Activated naive CD4-positive, alpha-beta T cell treated with anti-CD3 and anti-CD28 coated beads, Interleukin-2, amount 50 U/mL, for 16 hours (primary cell): Measurements from ENCODE around the gene RFPL2.
"Not testable (repeated sequence)": the region's sequence is repeated elsewhere in the genome, so short reads cannot be mapped to it uniquely, and the experiment has no call there.

ENCODE experiments used
- DNase-seq: peaks from one replicate; pipeline ENCODE4 v3.0.0-alpha.2; 2020

Gene RFPL2

DNA sequence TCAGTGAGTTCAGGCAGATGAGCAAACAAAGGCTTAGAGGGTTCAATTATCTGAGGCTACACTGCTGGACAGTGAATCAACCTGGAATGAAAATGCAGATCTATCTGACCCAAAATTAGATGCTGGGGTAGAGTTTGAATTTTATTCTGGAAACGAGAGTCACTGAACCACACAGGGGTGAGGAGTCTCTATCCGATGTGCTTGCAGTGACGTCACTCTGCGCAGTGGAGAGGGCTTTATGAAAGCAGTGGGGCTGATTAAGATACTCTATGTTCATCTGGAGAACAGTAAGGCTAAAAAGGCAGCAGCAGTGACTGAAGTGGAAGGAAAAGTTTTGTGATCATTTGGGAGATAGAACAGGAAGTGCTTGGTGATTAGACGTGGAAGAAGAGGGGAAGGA, 44.5 kb downstream of the RFPL2 start:
- DNase-seq = not testable (repeated sequence)

DNA sequence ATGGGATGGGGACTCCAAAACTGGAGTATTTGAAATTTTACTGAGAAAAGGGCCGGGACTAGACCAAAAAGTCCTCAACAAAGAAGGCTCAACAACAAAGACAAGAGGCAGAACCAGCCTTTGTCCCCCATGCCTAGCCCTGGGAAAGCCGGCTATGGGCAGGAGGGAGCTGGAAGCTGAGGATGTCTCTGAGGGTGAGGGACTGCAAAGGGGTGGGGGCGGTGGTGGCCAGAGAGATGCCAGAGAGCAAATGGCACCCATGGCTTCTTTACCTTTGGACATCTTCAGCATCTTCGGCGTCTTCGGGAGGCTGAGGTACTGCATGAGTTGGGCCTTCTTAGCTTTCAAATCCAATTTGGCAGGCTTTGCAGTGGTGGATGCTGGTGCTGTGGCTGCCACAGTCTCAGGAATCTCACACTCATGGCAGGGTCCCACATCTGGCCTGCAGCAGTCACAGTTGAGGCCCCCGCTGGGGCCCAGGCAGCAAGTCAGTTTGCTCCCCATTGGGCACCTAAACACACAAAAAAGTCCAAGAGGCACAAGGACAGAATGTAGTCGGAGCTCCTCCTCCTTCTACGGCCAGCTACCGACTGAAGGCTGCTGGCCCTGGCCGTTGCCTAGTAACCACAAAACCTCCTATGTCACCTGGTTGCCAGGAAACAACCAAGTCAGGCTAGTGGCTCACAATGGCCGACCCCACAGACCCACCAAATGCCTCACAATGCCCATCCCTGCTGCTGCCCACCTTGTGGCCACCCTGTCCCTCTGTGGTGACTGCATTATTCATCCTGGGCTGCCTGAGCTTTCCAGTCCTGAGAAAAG, 46.0 kb downstream of the RFPL2 start, which contains the start of gene C22orf42:
Gene C22orf42, minus strand, starts transcription at position 592 of the 822 bp plus-strand sequence. Its CDS starts 88 bp downstream, at position 504.
- DNase-seq = no peak

DNA sequence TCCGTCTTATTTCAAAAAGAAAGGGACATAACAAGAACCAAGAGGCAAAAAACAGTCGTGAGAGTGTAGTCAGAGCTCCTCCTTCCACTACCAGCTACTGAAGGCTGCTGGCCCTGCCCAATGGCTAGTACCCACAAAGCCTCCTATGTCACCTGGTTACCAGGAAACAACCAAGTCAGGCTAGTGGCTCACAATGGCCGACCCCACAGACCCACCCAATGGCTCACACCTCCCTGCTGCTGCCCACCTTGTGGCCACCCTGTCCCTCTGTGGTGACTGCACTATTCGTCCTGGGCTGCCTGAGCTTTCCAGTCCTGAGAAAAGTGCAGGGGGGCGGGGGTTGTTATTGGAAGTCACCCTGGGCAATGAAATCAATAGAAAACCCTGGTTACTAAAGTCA, 47.2 kb downstream of the RFPL2 start:
- not testable (repeated sequence) for DNase-seq

DNA sequence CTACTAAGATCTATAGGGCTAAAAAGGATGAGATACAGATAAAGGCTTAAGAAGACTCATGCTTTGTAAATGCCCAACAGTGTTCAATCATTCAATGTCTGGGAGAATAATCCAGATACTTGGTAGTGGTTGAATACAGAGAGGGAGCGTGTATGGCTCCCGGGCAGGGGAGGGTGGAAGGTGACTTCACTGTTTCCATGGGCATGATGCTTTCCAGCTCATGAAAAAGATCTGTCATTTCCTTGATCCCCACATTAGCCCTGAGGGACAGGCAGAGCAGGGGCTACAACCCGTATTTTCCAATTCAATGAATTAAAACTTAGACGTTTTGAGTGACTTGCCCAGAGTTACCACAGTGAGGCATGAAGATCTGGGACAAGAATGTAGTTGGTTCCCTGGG, 50.1 kb downstream of the RFPL2 start:
- not testable (repeated sequence) for DNase-seq

DNA sequence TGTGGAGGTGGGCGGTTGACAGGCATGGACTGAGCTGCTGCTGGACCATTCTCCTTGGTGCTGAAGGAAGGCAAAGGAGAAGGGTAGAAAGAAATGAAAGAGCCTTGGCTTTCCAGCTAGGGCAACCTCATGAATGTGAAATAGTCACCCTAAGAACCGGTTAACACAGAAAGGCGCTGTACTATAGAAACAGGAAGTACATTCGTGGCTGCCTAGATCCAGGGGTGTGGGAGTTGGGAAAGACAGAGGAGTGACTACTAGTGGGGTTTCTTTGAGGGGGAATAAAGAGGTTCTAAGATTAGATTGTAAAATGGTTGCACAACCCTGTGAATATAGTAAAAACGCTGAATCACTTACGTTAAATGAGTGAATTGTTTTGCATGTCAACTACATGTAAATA, 53.2 kb downstream of the RFPL2 start:
- DNase-seq = not testable (repeated sequence)

DNA sequence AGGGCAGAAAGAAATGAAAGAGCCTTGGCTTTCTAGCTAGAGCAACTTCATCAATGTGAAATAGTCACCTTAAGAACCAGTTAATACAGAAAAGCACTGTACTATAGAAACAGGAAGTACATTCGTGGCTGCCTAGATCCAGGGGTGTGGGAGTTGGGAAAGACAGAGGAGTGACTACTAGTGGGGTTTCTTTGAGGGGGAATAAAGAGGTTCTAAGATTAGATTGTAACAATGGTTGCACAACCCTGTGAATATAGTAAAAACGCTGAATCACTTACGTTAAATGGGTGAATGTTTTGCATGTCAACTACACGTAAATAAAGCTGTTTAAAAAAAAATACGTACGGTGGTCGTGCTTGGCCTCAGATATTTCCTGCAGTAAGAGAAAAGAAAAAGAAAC, 54.2 kb downstream of the RFPL2 start:
- not testable (repeated sequence) for DNase-seq

DNA sequence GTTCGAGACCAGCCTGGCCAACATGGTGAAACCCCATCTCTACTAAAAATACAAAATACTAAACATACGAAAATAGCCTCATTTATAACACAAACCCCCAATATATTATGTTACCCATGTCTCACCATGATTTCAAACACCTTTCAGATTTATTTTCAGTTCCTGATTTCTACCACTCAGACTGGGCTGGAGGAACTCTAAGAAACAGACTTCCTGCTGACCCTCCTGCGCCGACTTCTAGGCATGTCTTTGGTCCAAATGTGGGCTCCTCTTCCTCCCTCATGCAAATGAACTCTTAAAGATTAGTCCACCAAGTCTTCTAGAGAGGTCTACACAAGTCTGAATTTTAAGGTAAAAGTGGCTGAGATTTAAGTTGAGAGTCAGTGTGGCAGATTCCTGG, 56.5 kb downstream of the RFPL2 start:
- not testable (repeated sequence) for DNase-seq

DNA sequence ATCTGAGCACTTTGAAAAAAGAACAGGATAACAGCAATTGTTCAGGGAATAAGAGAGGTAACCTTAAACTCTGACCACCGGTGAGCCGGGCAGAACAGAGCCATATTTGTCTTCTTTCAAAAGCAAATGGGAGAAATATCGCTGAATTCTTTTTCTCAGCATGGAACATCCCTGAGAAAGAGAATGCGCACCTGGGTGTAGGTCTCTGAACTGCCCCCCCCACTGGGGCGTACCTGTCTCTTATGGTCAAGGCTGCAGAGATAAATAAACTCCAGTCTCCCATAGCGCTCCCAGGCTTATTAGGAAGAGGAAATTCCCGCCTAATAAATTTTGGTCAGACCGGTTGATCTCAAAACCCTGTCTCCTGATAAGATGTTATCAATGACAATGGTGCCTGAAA, 57.7 kb downstream of the RFPL2 start:
- not testable (repeated sequence) for DNase-seq

DNA sequence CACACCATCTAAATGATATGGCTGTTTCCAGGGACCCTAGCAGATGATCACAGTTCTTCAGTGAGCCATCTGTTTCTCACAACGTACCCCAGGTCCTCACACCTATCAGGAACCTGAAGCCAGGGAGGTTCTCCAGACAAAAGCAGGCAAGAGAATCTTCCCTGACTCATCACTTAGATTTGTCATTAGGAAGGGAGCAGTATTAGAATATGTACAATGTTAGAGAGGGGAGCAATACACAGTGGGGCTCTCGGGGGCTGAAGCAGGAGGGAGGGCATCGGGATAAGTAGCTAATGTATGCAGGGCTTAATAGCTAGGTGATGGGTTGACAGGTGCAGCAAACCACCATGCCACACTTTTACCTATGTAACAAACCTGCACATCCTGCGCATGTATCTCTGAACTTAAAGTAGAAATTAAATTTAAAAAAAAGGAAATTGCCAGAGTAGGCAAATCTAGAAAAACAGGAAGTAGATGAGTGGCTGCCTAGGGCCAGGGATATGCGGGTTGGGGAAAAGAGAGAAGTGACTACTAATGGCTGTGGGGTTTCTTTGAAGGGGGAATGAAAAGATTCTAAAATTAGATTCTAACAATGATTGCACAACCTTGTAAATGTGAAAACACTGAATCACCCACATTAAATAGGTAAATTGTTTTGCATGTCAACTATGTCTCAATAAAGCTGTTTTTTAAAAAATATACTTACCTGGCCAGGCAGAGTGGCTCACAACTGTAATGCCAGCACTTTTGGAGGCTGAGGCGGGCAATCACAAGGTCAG, 60.2 kb downstream of the RFPL2 start:
- no peak for DNase-seq

DNA sequence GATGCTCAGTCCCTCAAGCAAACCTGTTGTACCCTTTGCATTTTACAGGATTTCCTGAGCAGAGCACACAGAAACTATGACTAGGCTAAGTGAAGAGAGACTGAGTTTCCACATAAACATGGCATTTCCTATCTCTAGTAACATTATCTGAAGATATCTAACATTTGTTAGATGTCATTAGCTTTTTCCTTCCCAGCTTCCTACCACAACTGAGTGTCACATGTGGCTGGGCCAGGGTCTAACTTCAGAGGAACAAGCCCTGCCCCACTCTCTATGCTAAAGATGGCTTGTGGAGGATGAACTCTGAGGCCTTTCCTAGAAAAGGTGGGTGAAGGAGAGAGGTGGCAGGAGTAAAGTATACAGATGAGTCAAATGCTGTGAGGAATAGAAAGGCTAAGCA, 62.3 kb downstream of the RFPL2 start:
- no peak for DNase-seq

DNA sequence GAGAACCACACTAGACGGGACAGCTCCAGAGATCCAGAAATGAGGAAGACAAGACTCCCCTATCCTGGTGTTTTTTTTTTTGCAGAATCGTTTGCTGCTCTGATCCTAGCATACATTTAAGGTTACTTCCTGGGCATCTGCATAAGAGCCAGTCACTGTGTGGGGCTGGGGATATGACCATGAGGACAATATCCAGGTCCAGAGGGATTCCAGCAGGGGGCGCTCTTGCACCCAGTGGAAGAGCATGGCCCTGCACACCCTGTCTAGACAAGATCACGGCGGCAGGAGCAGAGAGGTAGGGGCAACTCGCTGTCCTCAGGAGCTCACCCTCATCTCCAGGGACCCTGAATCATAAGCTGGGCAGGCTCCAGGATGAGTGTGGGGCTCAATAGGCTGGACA, 64.2 kb downstream of the RFPL2 start:
- not testable (repeated sequence) for DNase-seq
